IMR-90 (cell line): ENCODE results near the gene BRCC3. TPM values are rescaled to one million over a fixed set of nuclear protein-coding genes. Genes with fewer than 3 reads are reported as not detected.

ENCODE experiments used
- ATAC-seq: fragments of 200-7000 bp; cut with Tn5 transposase; 2 replicates; pipeline ENCODE4 v1.9.1; 2020; ENCODE audit warnings: low read depth, mild to moderate bottlenecking, moderate library complexity
- BruUV-seq: library from RNA; stranded (reverse); fragments of 400-500 nt; replicated peaks from 2 replicates; lab custom pipeline; 2021; lab: Mats Ljungman, UMichigan
- CTCF ChIA-PET: fragments of 300-600 bp; formaldehyde crosslinking; extraction: SDS; loops from one replicate; lab custom pipeline; 2021; ENCODE audit warnings: antibody characterized with exemption; lab: Yijun Ruan, JAX
- POLR2A ChIA-PET: fragments of 300-600 bp; sonication (Branson Sonifier 250); formaldehyde crosslinking; loops from one replicate; lab custom pipeline; 2022; ENCODE audit warnings: antibody characterized with exemption; ENCODE audit not compliant: unreplicated experiment; lab: Charles Lee
- DNase-seq: peaks from one replicate; pipeline ENCODE4 v3.0.0; 2013
- H2AFZ ChIP-seq: replicated peaks from 2 replicates; pipeline ENCODE3; 2013; ENCODE audit warnings: low read length, mild to moderate bottlenecking; ENCODE audit not compliant: poor library complexity
- H2AK5ac ChIP-seq: 2 replicates; pipeline ENCODE4 v1.6.1; 2013; ENCODE audit warnings: low read depth, low read length, inconsistent platforms
- H2AK9ac ChIP-seq: replicated peaks from 2 replicates; pipeline ENCODE3; 2013; ENCODE audit warnings: mild to moderate bottlenecking, low read depth, low read length, moderate library complexity; ENCODE audit not compliant: poor library complexity
- H2BK120ac ChIP-seq: 2 replicates; pipeline ENCODE4 v1.6.1; 2013; ENCODE audit warnings: low read depth, low read length, inconsistent platforms
- H2BK15ac ChIP-seq: 3 replicates; pipeline ENCODE4 v1.6.1; 2013; ENCODE audit warnings: low read depth, low read length, inconsistent platforms
- H2BK20ac ChIP-seq: 2 replicates; pipeline ENCODE4 v1.6.1; 2013; ENCODE audit warnings: low read depth, mild to moderate bottlenecking, inconsistent platforms, low read length, moderate library complexity
- H2BK5ac ChIP-seq: 2 replicates; pipeline ENCODE4 v1.6.1; 2013; ENCODE audit warnings: mild to moderate bottlenecking, low read depth, low read length, inconsistent platforms; ENCODE audit not compliant: poor library complexity, severe bottlenecking
- H3K14ac ChIP-seq: replicated peaks from 2 replicates; pipeline ENCODE4 v1.6.1; 2013; ENCODE audit warnings: low read depth, low read length, inconsistent platforms
- H3K18ac ChIP-seq: 2 replicates; pipeline ENCODE4 v1.6.1; 2013; ENCODE audit warnings: low read depth, low read length, control low read depth
- H3K23ac ChIP-seq: 2 replicates; pipeline ENCODE4 v1.6.1; 2013; ENCODE audit warnings: low read depth, low read length, inconsistent platforms
- H3K27ac ChIP-seq: 2 replicates; pipeline ENCODE4 v1.5.1; 2013; ENCODE audit warnings: mild to moderate bottlenecking, control low read depth, low read length; ENCODE audit not compliant: insufficient read depth
- H3K27me3 ChIP-seq: 2 replicates; pipeline ENCODE4 v1.6.1; 2013; ENCODE audit warnings: low read length; ENCODE audit not compliant: control insufficient read depth, insufficient read depth
- H3K36me3 ChIP-seq: 2 replicates; pipeline ENCODE4 v1.6.1; 2013; ENCODE audit warnings: low read length, mixed read lengths; ENCODE audit not compliant: control insufficient read depth, insufficient read depth
- H3K4ac ChIP-seq: 2 replicates; pipeline ENCODE4 v1.6.1; 2013; ENCODE audit warnings: low read depth, low read length, inconsistent platforms
- H3K4me1 ChIP-seq: 2 replicates; pipeline ENCODE4 v1.6.1; 2013; ENCODE audit warnings: low read length, mixed read lengths; ENCODE audit not compliant: control insufficient read depth, insufficient read depth
- H3K4me2 ChIP-seq: 2 replicates; pipeline ENCODE4 v1.6.1; 2013; ENCODE audit warnings: low read depth, mild to moderate bottlenecking, control low read depth, low read length, moderate library complexity
- H3K4me3 ChIP-seq: 2 replicates; pipeline ENCODE4 v1.5.1; 2013; ENCODE audit warnings: low read depth, mild to moderate bottlenecking, control low read depth, low read length, moderate library complexity; ENCODE audit not compliant: insufficient read depth
- H3K56ac ChIP-seq: 2 replicates; pipeline ENCODE4 v1.6.1; 2013; ENCODE audit warnings: low read length, inconsistent platforms; ENCODE audit not compliant: insufficient read depth; ENCODE audit errors: extremely low read depth
- H3K79me1 ChIP-seq, 2 experiments: 2 replicates each; pipeline ENCODE4 v1.6.1; 2013; ENCODE audit warnings: low read length in 2 of 2, inconsistent platforms in 1 of 2, low read depth in 1 of 2
- H3K9ac ChIP-seq: 2 replicates; pipeline ENCODE4 v1.6.1; 2013; ENCODE audit warnings: low read depth, low read length, control low read depth
- H3K9me1 ChIP-seq: 2 replicates; pipeline ENCODE4 v1.6.1; 2013; ENCODE audit warnings: low read length, inconsistent platforms; ENCODE audit not compliant: insufficient read depth
- H3K9me3 ChIP-seq: 2 replicates; pipeline ENCODE4 v1.6.1; 2013; ENCODE audit warnings: low read length; ENCODE audit not compliant: control insufficient read depth, insufficient read depth
- H4K20me1 ChIP-seq: 2 replicates; pipeline ENCODE4 v1.6.1; 2013; ENCODE audit warnings: low read length, inconsistent platforms; ENCODE audit not compliant: insufficient read depth
- H4K5ac ChIP-seq: 2 replicates; pipeline ENCODE4 v1.6.1; 2013; ENCODE audit warnings: mild to moderate bottlenecking, low read depth, low read length, control low read depth
- H4K8ac ChIP-seq, 2 experiments: 2 replicates each; pipeline ENCODE4 v1.6.1; 2013; ENCODE audit warnings: low read depth in 2 of 2, low read length in 2 of 2, control low read depth in 1 of 2, inconsistent platforms in 1 of 2
- H4K91ac ChIP-seq: 2 replicates; pipeline ENCODE4 v1.6.1; 2013; ENCODE audit warnings: low read depth, low read length, inconsistent platforms; ENCODE audit not compliant: insufficient read depth
- BHLHE40 ChIP-seq: fragments of 150-350 bp; IDR thresholded peaks from 2 replicates; pipeline ENCODE4 v1.6.1; 2016; ENCODE audit warnings: mild to moderate bottlenecking, low read depth, low read length
- CEBPB ChIP-seq: IDR thresholded peaks from 2 replicates; pipeline ENCODE4 v1.6.1; 2012; ENCODE audit warnings: low read depth, low read length, improper control_type of control experiment
- CHD1 ChIP-seq: IDR thresholded peaks from 2 replicates; pipeline ENCODE4 v1.6.1; 2012; ENCODE audit warnings: low read depth, low read length, improper control_type of control experiment
- FOS ChIP-seq: fragments of 150-350 bp; IDR thresholded peaks from 2 replicates; pipeline ENCODE4 v1.6.1; 2016; ENCODE audit warnings: low read depth, low read length
- MAFK ChIP-seq: IDR thresholded peaks from 2 replicates; pipeline ENCODE4 v1.6.1; 2012; ENCODE audit warnings: low read depth, low read length, improper control_type of control experiment
- MAZ ChIP-seq: IDR thresholded peaks from 2 replicates; pipeline ENCODE4 v1.6.1; 2012; ENCODE audit warnings: low read depth, mild to moderate bottlenecking, low read length, improper control_type of control experiment, moderate library complexity, borderline replicate concordance
- MXI1 ChIP-seq: IDR thresholded peaks from 2 replicates; pipeline ENCODE4 v1.6.1; 2012; ENCODE audit warnings: low read depth, mild to moderate bottlenecking, low read length, moderate library complexity, borderline replicate concordance
- NFE2L2 ChIP-seq: fragments of 150-350 bp; IDR thresholded peaks from 2 replicates; pipeline ENCODE4 v1.6.1; 2016; ENCODE audit warnings: low read depth, mild to moderate bottlenecking, low read length
- POLR2A ChIP-seq: IDR thresholded peaks from 2 replicates; pipeline ENCODE4 v1.6.1; 2012; ENCODE audit warnings: mild to moderate bottlenecking, low read depth, low read length
- RAD21 ChIP-seq: IDR thresholded peaks from 2 replicates; pipeline ENCODE4 v1.6.1; 2012; ENCODE audit warnings: low read length, improper control_type of control experiment
- RCOR1 ChIP-seq: IDR thresholded peaks from 2 replicates; pipeline ENCODE4 v1.6.1; 2012; ENCODE audit warnings: mild to moderate bottlenecking, low read length, improper control_type of control experiment; ENCODE audit not compliant: insufficient replicate concordance
- RFX5 ChIP-seq: IDR thresholded peaks from 2 replicates; pipeline ENCODE4 v1.8.0; 2012; ENCODE audit warnings: low read depth, mild to moderate bottlenecking, low read length, moderate library complexity
- SMC3 ChIP-seq: fragments of 150-350 bp; IDR thresholded peaks from 2 replicates; pipeline ENCODE4 v1.6.1; 2016; ENCODE audit warnings: low read depth, mild to moderate bottlenecking, antibody characterized with exemption, low read length, moderate library complexity
- WGBS, 2 experiments: methylation state at CpG; one replicate each; pipeline versions ENCODE4 v1.1.5 to v1.1.7; 2013; ENCODE audit warnings: missing lambda C conversion rate in 2 of 2; ENCODE audit not compliant: insufficient read length in 1 of 2; ENCODE audit errors: extremely low coverage in 2 of 2; 5-methylcytosine and 5-hydroxymethylcytosine counted together
- dilution Hi-C: fragments of 300-500 bp; cut with HindIII; formaldehyde crosslinking; loops from one replicate; pipeline ENCODE4 v1.14.3; 2018; ENCODE audit warnings: low sequenced_read_pairs; ENCODE audit not compliant: unreplicated experiment
- in situ Hi-C: fragments of 300-500 bp; cut with MboI; formaldehyde crosslinking; loops from 3 replicates; pipeline ENCODE4 v1.14.3; 2019; ENCODE audit warnings: low sequenced_read_pairs, inconsistent platforms, mixed read lengths
- intact Hi-C: fragments of 100-400 bp; cut with micrococcal nuclease; formaldehyde crosslinking; loops from 2 replicates; pipeline ENCODE4 v1.10.0; 2022
- polyA plus RNA-seq, 3 experiments: library from polyadenylated mRNA; depleted of rRNA; stranded (reverse); fragments of >200 nt; gene quantifications; 2 replicates each; pipeline ENCODE4 v1.2.3, GENCODE V29; 2012; ENCODE audit warnings: low replicate concordance in 1 of 3
- total RNA-seq: library from RNA; depleted of rRNA; stranded (reverse); fragments of >200 nt; gene quantifications from 2 replicates; pipeline ENCODE4 v1.2.3, GENCODE V29; 2012
- TF ChIP-seq, protein P1 (sequence below): fragments of 150-350 bp; IDR thresholded peaks from 2 replicates; pipeline ENCODE4 v1.6.1; 2017; ENCODE audit warnings: mild to moderate bottlenecking, antibody characterized with exemption, low read length, low read depth
- TF ChIP-seq, protein P2 (sequence below): conservative IDR thresholded peaks from 2 replicates; pipeline ENCODE4 v1.5.1; 2012; ENCODE audit warnings: mild to moderate bottlenecking, low read depth, low read length, improper control_type of control experiment
- TF ChIP-seq, protein P3 (sequence below): fragments of 150-350 bp; IDR thresholded peaks from 2 replicates; pipeline ENCODE4 v1.6.1; 2016; ENCODE audit warnings: low read depth, mild to moderate bottlenecking, low read length, moderate library complexity, borderline replicate concordance

BRCC3 gene
- total and polyA plus RNA-seq, 2 of the 4 experiments (the other 2 are of a cell fraction): 14.4 to 24.7 TPM

DNA sequence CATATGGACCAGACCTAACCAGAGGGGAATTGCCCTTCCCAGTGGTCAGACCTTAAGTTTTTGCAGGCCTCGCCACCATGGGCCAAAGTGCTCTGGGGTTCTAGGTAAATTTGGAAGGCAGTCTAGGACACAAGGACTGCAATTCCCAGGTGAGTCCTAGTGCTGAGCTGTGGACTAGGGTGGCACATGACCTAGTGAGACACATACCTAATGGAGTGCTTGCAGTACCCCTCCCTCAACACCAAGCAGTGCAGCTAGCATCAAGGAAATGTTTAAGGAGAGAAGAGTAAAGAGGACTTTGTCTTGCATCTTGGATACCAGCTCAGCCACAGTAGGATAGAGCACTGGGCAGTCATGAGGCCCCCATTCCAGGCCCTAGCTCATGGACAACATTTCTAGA, 60.8 kb downstream of the BRCC3 start:
- no peak overlapping the region for H3K23ac ChIP-seq
- in situ Hi-C loops (no loop called here), intact Hi-C loops (no loop called here), dilution Hi-C loops (no loop called here)
- BruUV-seq: no TSS peak
- no CpG with 5 or more reads among the region's 1 CpG for WGBS, 2 experiments
- H3K4me2 ChIP-seq: no peak overlapping the region
- no peaks in the 10 kb centered on the region for H3K36me3 ChIP-seq
- H4K8ac ChIP-seq: no peak overlapping the region
- H3K56ac ChIP-seq: no peak overlapping the region
- CTCF ChIA-PET: no interaction called here
- no peak overlapping the region for H3K4ac ChIP-seq
- no peak overlapping the region for H4K5ac ChIP-seq
- no peaks in the 10 kb centered on the region for H3K79me1 ChIP-seq
- no peak overlapping the region for H2BK5ac ChIP-seq
- H3K9me1 ChIP-seq: no peaks in the 10 kb centered on the region
- H2BK120ac ChIP-seq: no peak overlapping the region
- no peak overlapping the region for H2AK5ac ChIP-seq
- no peak overlapping the region for H2AK9ac ChIP-seq
- ATAC-seq (no peak), DNase-seq (no peak)
- POLR2A ChIA-PET: no interaction called here
- H3K18ac ChIP-seq: no peak overlapping the region
- no peak overlapping the region for H2BK20ac ChIP-seq
- H3K9me3 ChIP-seq: no peaks in the 10 kb centered on the region
- no peak overlapping the region for H3K14ac ChIP-seq
- H3K4me1 ChIP-seq: no peaks in the 10 kb centered on the region
- H2BK15ac ChIP-seq: no peak overlapping the region
- no peaks in the 10 kb centered on the region for H4K20me1 ChIP-seq
- H2AFZ ChIP-seq: no peak overlapping the region
- no peaks in the 10 kb centered on the region for H3K27me3 ChIP-seq
- H3K27ac ChIP-seq: no peak overlapping the region
- H3K9ac ChIP-seq: no peak overlapping the region
- no peak overlapping the region for H4K91ac ChIP-seq
- TF ChIP-seq CHD1: no peak
- TF ChIP-seq, protein P1, sequence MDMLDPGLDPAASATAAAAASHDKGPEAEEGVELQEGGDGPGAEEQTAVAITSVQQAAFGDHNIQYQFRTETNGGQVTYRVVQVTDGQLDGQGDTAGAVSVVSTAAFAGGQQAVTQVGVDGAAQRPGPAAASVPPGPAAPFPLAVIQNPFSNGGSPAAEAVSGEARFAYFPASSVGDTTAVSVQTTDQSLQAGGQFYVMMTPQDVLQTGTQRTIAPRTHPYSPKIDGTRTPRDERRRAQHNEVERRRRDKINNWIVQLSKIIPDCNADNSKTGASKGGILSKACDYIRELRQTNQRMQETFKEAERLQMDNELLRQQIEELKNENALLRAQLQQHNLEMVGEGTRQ: no peak
- TF ChIP-seq CEBPB: no peak
- no peak for TF ChIP-seq FOS
- TF ChIP-seq, protein P2, sequence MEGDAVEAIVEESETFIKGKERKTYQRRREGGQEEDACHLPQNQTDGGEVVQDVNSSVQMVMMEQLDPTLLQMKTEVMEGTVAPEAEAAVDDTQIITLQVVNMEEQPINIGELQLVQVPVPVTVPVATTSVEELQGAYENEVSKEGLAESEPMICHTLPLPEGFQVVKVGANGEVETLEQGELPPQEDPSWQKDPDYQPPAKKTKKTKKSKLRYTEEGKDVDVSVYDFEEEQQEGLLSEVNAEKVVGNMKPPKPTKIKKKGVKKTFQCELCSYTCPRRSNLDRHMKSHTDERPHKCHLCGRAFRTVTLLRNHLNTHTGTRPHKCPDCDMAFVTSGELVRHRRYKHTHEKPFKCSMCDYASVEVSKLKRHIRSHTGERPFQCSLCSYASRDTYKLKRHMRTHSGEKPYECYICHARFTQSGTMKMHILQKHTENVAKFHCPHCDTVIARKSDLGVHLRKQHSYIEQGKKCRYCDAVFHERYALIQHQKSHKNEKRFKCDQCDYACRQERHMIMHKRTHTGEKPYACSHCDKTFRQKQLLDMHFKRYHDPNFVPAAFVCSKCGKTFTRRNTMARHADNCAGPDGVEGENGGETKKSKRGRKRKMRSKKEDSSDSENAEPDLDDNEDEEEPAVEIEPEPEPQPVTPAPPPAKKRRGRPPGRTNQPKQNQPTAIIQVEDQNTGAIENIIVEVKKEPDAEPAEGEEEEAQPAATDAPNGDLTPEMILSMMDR: no peak
- no peak for TF ChIP-seq MAZ
- no peak for TF ChIP-seq RFX5
- no peak for TF ChIP-seq NFE2L2
- TF ChIP-seq BHLHE40: no peak
- no peak for TF ChIP-seq SMC3
- TF ChIP-seq, protein P3, sequence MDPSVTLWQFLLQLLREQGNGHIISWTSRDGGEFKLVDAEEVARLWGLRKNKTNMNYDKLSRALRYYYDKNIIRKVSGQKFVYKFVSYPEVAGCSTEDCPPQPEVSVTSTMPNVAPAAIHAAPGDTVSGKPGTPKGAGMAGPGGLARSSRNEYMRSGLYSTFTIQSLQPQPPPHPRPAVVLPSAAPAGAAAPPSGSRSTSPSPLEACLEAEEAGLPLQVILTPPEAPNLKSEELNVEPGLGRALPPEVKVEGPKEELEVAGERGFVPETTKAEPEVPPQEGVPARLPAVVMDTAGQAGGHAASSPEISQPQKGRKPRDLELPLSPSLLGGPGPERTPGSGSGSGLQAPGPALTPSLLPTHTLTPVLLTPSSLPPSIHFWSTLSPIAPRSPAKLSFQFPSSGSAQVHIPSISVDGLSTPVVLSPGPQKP: no peak
- no peak for TF ChIP-seq MXI1
- no peak for TF ChIP-seq MAFK
- TF ChIP-seq RCOR1: no peak
- no peak for TF ChIP-seq RAD21
- no peak for TF ChIP-seq POLR2A
- H3K4me3 ChIP-seq: no peak overlapping the region
